Measurements from ENCODE around the gene CAPZB.
A peak's percentile ranks its signal among the peaks of the same experiment; 100 is the strongest.

Gene CAPZB

GRCh38 chr1:19405761-19406487, 79.4 kb downstream of the CAPZB start:
- no peak for DNase-seq (ENCODE audit: low spot score)

DNA sequence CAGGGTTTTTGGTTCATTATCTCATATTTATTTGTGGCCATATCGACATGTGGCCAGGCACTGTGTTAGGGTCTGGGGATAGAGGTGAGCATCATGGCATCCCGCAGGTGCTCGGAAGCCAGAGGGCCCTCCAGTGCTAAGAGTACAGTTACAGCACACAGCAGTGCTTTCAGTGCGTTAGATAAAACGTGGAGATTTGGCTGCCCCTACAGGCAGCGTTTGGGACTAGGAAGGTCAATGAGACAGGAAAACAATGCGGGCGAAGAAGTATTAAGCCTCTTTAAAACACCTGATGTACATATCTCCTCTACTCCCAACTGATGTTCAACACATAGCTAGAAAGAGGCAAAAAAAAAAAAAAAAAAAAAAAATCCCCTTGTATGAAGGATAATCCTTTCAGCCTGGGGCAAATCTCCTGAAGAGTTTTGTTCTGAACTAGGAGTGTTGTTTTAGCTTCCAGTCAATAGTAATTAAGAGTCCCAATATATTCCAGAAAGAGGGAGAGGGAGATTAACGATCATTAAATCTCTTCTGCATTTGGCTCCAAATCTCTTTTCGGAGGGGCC, 80.1 kb downstream of the CAPZB start:
- no peak for DNase-seq (ENCODE audit: low spot score)

- no peak for DNase-seq (ENCODE audit: low spot score)
Measured at GRCh38 chr1:19404748-19405147, 80.6 kb downstream of the CAPZB start.

DNA sequence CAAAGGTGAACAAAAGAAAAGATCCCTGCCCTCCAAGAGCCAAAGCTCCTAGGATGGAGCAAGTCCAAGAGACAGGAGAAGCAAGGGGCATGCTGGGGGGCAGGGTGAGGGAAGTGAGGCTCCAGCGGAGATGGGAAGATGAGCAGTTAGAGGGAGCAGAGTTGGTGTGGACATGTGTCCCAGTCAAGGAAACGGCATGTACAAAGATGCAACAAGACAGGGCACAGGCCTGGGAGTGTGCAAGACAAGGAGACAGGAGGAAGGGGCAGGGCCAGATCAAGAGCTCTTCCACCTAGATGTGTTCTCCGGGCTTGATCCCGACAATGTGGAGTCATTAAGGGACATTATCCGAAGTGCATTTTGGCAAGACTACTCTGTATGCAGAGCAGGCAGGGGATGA, 82.1 kb downstream of the CAPZB start:
- DNase-seq (ENCODE audit: low spot score): no peak

DNA sequence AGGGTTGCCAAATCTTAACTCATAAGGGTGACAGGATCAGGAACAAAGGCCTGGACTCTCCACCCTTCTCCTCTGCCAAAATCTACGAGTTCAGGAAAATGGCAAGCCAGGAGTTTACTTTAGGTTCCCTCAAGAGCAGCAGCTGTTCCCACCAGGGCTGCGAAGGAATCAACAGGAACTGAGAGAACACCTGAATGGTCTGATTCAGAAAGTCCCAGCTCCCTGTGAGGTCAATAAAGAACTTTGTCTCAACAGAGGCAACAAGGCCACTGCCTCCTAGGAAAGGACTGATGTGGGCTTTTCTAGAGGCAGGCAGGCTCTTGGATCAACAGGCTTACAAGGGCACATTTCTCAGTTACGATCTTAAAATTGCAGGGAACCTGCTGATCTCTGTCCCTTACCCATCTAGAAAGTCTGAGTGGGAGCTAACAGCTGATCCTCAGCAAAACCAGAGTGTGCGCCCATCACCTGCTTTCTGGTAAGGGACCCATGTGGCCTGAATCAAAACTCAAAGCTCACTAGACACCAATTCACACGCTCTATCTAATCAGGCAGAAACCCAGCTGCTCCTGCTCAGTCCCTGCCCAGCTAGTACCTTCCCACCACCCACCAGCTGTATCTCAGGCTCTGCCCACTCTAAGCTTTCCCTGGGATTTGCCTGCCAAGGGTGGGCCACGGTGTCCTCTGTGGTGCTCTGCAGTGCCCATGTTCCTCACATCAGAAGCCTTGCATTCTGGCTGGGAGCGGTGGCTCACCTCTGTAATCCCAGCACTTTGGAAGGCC, 83.1 kb downstream of the CAPZB start:
- DNase-seq (ENCODE audit: low spot score): no peak

DNA sequence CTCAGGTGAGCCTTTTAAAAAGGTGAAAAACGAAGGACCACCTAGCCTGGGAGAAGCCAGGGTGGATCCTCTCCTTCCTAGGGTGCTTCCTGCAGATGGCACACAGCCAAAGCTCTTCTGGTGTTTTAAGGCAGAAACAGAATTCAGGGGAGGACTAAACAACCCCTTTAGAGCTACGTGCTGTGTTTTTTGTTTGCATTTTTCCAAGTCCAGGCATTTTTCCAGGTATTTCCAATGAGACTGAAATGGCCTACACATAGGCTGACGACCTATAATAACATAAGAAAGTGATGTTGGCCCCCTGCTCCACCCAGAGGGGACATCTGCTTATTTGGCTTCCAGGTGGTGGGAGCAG, 83.8 kb downstream of the CAPZB start:
- DNase-seq (ENCODE audit: low spot score): no peak

DNA sequence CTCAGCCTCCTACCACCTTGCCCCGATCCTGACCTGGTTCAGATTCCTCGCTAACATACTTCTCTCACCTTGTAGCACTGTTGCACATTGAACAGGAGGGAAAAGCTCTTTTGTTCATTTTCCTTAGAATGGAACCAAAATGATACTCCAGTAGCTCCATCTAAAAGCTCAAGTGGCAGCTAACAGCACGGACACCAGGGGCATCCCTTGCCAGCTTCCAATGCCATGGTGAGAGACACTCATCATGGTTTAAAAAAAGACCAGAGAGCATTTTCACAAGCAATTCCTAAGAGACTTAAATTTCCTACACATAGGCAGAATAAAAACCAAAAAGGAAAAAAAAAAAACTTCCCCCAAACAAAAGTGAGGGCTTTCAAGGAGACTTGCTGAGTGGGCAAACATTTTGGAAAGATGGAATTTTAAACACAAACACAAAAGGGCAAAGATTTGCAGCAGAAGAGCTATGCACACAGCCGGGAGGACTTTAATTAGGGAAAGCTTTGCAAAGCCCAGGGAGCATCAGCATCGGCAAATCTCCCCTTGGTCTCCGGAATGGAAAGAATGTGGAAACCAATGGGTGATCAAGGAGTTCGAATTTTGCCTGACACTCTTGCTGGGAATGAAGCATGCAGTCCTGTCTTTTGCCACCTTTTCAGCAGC, 84.3 kb downstream of the CAPZB start:
- DNase-seq (ENCODE audit: low spot score): no peak

DNA sequence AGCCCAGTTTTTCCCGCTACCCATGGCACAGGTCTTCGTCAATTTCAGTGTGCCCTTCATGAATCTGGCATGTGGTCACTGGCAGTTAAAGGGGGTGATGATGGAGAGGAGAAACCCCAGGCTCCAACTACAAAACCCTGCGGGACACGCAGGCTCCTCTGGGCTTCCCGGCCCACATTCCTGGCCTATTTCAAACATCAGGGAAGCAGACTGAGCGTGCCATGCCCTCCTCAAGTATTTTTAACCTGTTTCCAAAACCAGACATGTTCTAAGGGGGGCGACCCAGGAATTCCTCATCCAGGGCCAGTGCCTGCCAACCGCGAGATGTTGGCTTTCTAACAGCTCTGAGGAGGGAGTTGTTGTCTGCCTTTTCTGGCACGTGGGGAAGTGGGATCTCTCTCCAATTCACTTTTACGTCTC, 85.1 kb downstream of the CAPZB start:
- no peak for DNase-seq (ENCODE audit: low spot score)

DNA sequence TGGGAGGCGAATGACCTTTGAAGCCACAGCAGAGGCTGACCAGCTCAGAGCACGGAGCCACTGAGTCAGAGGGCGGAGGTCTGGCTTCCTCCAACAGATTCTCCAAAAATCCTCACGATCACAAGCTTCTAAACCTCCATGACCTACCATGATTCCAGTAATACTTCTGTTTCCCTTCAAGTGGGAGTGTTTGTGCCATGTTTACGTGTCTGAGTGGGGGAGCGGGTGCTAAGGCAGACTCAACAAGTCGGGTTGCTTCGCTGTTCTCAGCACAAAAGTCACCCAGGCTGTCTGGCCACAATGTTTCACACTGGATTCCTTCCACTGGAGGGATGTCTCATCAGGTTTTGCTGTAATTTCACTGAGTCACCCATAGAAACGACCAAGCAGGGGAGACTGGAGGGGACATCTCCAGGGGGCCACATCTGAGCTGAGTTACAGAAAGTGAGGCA, 87.0 kb downstream of the CAPZB start:
- no peak for DNase-seq (ENCODE audit: low spot score)

DNA sequence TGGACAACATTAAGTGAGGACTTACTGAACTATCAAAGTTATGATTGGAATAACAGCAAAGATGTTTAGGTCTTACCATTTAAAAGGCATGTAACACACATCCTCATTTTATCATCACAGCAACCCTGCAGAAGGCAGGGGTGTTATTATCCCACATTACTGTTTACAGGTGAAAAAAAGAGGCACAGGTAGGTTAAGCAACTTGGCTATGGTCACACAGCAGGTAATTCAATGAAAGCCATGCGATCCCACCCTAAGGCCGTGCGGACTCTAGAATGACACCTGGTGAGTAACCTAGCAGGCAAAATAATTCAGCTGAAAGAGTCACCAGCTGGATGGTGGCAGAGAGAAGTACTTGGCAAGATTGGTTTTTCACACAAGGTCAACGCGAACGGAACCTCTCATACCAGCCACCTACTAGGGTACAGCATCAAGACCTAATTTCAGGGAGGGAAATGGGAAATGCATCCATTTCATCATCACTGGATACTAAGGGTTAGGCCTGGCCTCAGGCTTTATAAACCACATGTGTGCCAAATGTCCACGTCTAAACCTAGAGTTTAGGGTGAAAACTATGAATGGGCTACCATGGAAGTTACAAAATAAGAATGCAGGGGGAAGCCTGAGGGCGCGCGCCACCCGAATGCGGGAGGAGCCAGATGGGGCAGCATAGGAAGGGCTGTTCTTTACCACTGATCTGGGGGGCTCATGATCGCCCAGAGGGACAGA, 88.0 kb downstream of the CAPZB start:
- DNase-seq (ENCODE audit: low spot score): no peak

GRCh38 chr1:19396280-19396679, 89.1 kb downstream of the CAPZB start:
- DNase-seq (ENCODE audit: low spot score): no peak

DNA sequence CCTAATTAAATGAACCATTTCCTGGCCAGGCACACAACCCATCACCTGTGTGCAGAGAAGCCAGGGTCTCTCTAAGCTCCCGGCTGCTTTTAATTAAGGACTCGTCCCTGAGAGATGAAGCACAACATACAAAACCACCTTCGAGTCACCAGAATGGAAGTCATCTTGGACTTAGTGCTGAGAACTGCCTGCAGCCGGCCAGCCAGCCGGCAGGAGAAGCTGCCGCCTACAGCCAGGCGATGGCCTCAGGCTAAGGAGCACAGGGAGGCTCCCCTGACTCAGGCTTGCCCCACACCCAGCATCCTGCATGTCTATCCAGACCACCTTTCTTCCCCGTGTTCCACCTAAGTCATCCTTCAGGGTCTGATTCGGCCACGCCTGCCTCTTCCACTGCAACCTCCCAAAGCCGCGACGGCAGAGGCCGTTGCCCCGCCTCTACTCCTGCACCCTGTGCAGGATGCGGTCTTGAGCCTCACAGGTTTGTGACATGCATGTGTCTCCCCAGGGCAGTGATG, 89.6 kb downstream of the CAPZB start:
- DNase-seq (ENCODE audit: low spot score): no peak

- DNase-seq (ENCODE audit: low spot score): no peak
Measured at GRCh38 chr1:19393046-19393445, 92.3 kb downstream of the CAPZB start.

DNA sequence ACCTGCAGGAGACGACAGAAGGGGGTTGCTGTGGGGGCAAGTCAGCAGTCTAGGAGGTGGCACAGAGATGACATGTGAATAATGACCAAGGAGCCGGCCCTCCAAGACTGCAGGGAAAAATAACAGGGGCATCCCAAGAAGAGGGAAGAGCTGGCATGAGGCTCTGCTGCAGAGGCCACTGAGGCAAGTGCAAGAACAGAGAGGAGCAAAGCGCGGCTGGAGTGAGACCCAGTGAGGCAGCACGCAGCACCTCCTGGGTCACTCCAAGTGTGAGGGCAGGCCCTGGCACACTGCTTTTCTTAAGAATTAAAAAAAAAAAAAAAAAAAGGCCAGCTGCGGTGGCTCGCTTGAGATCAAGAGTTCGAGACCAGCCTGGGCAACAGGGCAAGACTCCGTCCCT, 93.1 kb downstream of the CAPZB start:
- no peak for DNase-seq (ENCODE audit: low spot score)

- no peak for DNase-seq (ENCODE audit: low spot score)
Measured at GRCh38 chr1:19391596-19391981, 93.8 kb downstream of the CAPZB start.

- DNase-seq (ENCODE audit: low spot score): peak; percentile 53
Measured at GRCh38 chr1:19390901-19391595, 94.3 kb downstream of the CAPZB start.

- no peak for DNase-seq (ENCODE audit: low spot score)
Measured at GRCh38 chr1:19390166-19390850, 95.0 kb downstream of the CAPZB start.

DNA sequence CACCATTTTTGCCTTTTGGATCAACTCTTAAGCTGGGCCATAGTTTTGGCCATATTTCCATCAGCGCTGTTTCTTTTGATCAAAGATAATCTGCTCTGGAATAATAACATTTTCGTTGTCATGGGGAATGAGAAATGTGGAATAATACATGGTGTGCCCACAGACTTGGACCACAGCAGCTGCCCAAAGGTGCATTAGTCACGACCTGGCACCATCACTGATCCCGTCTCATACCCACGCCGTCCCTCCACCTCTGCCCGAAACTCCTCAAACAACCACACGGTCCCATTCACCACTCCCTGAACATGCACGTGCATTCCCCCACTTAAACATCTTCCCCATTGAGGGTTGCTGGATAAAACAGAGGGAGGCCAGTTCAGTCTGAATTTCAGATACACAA, 96.4 kb downstream of the CAPZB start:
- no peak for DNase-seq (ENCODE audit: low spot score)

- DNase-seq (ENCODE audit: low spot score): no peak
Measured at GRCh38 chr1:19387045-19387467, 98.3 kb downstream of the CAPZB start.

- DNase-seq (ENCODE audit: low spot score): no peak
Measured at GRCh38 chr1:19385869-19386591, 99.3 kb downstream of the CAPZB start.
